Midbrain (tissue), 1 donor: Measurements from ENCODE around the gene NSUN2.

Experiments
- DNase-seq: peaks from one replicate; lab custom pipeline; 2025; lab: John Stamatoyannopoulos, UW

NSUN2 gene

DNA sequence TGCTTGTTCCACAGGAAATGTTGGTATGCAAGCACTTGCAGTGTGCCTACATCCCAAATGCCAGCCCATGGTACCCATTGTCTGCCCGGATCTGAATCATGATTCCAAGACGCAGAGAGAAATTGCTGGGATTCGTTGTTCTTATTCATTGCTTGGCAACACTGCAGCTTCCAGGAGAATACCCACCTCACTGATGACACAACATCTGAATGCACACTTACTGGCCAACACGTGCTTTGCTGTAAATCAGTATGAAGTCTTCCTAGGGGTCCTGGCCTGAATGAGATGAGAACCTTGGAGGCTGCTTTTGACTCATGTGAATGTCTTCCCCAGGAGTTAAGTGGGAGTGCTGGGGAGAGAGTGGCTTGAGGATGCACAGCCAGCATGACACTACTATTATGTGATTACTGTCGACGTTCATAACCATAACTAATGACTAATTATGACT lies 12.0 kb upstream of the NSUN2 start:
- DNase-seq: no peak

- DNase-seq: no peak
Observed at GRCh38 chr5:6642655-6643054, 9.8 kb upstream of the NSUN2 start.

DNA sequence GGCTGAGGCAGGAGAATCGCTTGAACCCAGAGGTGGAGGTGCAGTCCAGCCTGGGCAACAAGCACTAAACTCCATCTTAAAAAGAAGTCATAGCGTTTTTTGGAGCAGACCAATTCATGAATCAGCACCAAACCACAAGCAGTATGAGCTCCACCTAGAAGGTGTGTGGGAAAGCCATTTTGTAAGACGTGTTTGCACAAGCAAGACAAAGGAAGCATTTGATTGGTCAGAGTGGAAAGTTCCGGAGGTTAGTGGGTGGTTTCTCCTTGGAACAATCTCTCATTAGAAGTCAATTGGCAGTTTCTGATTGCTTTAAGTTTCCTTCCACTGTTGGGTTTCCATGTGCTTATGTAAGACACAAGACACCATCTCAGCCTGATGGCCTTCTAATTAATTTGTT lies 5.4 kb upstream of the NSUN2 start:
- DNase-seq: no peak

- no peak for DNase-seq
Observed at GRCh38 chr5:6637590-6637989, 4.7 kb upstream of the NSUN2 start.

DNA sequence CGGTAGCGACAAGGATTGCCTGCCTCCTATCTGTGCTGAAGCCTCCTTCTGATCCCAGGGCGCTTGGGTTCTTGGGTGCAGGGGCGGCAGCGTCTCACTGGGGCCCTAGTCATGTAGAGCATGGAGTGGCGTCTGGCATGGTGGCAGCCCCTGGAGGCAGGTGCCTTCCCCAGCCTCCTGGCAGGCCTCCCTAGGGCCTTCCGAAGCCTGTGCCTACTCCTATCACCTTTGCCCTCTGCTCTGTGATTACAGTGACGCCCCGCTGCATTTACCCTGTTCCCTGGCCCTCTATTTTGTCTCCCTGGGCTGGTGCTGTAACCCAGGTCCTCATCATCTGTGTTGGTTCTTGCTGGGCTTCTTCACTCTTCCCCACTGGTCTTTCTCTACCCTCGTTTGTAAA lies 4.2 kb upstream of the NSUN2 start:
- DNase-seq: no peak

GRCh38 chr5:6636293-6636692 lies 3.4 kb upstream of the NSUN2 start:
- no peak for DNase-seq

DNA sequence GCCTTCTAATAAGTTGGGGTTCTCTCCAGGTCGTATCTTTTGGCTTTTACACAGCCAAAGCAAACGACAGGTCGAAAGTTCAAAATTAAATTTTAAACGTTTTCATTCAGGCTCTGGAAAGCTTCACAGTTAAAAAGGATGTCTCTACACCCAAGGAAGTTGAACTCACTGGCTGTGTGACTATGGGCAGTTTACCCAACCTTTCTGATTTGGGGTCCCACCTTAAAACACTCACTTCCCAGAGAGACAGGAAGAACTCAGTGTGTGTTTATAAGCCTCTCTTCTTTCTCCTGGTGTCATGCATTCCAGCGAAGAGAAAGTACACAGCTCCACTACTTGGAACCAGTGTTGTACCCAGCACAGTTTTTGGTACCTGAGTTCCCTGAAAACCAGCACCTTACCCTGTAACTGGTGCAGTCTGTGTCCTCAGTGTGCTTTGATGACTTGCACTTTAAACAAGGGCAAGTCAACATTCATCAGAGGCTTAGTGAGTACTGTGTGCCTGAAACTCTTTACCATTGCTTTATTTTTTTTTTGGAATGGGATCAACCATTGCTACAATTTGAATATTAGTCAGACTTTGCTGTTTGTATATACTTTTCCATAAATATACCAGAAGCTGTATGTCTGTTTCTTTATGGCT lies 2.1 kb upstream of the NSUN2 start:
- DNase-seq: no peak

DNA sequence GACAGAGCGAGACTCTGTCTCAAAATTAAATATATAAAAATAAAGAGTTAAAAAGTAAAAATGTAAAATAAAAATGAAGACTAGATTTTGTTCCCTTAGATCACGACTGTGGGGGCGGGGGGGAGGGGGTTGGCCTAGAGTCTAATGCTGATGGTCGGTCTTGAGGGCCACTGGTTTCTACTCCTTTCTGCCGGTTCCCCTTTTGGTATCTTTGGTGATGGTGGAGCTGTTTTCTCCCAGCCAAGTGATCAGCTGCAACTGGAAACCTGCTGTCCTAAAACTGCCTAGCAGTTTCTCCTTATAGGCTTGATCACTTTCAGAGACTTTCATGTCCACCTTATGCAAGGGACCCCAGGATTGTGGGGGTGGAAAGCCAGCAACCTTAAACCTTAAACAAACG lies 1.5 kb upstream of the NSUN2 start:
- peak; percentile 0 for DNase-seq

DNA sequence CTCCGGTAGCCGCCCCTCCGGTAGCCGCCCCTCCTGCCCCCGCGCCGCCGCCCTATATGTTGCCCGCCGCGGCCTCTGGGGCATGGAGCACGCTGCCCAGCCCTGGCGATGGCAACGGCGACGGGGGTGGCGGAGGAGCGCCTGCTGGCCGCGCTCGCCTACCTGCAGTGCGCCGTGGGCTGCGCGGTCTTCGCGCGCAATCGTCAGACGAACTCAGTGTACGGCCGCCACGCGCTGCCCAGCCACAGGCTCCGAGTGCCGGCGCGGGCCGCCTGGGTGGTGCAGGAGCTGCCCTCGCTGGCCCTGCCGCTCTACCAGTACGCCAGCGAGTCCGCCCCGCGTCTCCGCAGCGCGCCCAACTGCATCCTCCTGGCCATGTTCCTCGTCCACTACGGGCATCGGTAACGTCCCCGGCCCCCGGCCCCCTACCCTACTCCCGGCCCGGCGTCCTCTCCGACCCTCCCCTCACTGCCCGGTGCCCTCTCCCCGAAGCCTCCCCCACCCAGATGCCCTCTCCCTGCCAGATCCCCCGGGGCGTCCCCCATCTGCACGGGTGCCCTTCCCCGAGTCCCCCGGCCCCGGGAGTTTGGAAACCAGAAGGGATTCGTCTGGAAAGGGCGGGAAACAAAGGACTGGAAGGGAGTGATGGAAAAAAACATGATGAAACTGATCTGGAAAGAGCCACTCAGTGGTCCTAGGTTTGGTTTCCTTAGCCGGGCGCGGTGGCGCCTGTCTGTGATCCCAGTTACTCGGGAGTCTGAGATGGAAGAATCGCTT lies 813 bp upstream of the NSUN2 start:
- DNase-seq: peak; percentile 30

GRCh38 chr5:6632324-6632887 lies 438 bp downstream of the NSUN2 start:
- DNase-seq: no peak

- DNase-seq: no peak
Observed at GRCh38 chr5:6631441-6631840, 1.4 kb downstream of the NSUN2 start.

DNA sequence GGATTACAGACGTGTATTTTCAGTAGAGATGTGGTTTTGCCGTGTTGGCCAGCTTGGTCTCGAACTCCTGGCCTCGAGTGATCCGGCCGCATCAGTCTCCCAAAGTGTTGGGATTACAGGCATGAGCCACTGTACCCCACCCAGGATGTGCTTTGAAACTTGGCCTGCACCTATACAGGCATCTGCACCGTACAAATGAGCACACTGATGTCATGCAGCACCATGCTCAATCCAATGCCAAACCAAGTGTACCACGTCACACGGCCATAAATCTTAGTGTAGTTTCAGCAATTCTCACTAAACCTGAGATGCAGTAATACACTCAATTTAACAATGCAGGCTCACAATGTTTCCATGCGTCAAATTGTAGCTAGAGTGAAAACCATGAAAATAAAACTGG lies 6.3 kb downstream of the NSUN2 start:
- no peak for DNase-seq

DNA sequence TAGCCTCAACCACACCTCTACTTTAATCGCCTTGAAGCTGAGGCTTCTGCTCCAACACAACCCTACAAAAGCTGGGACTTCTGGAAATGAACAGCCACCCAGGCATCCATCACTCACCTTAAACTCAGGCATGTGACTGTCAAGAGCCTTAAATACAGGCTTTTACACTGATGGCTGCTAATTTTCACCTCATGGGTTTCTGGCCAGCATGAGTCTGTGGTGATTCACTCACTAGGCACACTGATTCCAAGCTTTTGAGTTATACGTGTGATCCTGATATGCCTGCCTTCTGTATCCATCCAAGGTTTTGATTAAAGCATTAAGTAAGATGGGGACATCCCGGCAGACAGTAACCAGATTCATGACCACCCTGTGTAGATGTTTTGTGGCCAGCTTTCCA lies 8.9 kb downstream of the NSUN2 start:
- no peak for DNase-seq

DNA sequence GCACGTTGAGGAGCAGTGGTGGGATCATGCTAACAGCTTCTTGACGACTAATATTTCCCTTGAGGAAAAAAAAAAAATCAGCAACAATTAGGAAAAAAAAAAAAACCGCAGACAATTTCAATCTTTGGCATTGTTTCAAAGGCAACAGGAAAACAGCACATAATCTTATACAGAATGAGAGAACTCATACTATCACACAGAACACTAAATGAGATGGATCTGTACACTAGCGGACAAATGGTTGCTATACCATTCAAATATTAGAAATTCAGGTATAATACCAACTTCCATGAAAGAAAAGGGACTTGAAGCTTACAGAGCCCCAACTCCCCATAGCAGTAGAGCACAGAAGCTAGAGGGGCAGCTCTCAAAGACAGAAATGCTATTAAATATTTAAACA lies 9.6 kb downstream of the NSUN2 start:
- DNase-seq: no peak

DNA sequence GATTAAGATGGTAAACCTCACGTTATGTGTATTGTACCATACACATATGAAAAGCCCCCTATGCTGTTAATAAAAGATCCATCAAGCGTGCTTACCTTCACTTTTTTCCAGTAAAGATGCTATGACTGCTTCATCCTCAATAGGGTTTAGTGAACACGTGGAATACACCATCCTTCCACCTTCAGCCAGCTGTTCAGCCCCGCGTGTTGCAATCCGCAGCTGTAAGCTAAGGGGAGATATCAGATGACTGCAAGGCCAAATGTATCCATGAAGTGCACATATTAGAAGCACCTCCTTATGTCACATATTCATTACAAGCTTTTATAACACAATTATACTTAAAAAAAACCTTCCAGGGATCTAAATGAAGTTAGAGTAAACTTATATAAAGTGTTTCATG lies 16.2 kb downstream of the NSUN2 start:
- DNase-seq: no peak

DNA sequence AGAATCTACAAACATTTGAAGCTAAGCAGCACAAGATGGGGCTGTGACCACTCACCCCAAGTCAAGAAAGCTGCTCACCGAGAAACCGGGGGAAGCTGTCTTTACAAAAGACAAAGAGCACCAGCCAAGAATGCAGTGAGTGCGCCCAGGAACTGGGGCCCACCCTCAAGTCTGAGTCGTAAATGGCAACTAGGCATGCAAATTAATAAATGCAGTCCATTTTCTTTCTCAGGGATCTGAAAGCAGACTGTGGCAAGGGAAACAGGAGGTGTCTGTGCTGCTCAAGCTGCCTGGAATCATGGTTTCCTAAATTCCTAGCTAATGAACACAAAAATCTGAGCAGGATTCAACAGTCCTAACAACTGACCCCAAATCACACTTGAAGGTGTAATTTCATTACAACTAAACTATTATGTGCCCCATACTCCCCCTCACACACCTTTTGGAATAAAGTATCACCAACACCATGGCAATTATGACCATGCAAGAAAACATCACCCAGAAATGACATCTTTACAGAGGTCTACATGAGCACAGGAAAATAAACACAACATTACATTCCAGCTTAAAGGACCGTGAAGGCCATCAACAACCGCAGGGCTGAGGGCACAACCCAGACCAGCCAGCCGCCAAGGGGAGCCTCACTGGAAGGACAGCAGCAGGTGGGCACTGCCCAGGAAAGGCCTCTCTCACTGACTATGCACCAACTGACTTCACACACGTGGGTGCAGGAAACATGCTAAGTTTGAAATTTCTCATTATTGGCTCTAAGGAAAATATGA lies 17.6 kb downstream of the NSUN2 start:
- DNase-seq: peak; percentile 5

- no peak for DNase-seq
Observed at GRCh38 chr5:6611334-6612256, 21.2 kb downstream of the NSUN2 start.

- no peak for DNase-seq
Observed at GRCh38 chr5:6608016-6608415, 24.8 kb downstream of the NSUN2 start.

GRCh38 chr5:6607559-6607936 lies 25.3 kb downstream of the NSUN2 start:
- DNase-seq: no peak

DNA sequence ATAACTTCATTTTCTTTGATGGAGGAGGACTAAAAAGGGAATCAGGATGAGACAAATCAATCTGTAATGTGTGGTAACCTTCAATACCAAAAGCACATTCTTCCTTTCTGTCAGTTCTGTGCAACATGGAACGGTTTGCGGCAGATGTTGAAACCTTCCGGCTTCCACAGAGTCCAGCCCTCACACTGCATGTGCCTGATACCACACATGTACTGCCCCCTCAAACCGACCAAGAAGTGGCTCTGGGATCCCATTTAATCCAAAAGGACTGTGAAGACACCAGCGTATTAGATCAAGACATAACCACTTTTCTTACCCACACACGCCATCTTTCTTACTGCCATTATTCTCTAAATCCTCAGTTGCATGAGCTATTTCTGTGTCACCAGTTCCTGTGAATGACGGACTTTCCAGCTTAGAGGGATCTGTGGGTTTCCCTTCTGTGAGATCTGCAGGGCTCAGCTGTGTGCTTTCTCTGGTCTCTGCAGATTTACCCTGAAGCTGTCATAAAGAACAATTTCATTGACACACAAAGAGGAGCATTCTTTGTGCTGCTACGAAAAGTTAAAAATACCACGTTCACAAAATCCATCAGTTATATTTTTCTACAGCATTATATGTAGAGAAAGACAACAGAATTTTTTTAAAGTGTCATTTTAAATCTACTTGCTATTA lies 25.8 kb downstream of the NSUN2 start:
- peak; percentile 3 for DNase-seq

GRCh38 chr5:6604946-6605345 lies 27.9 kb downstream of the NSUN2 start:
- DNase-seq: no peak
